ENCODE measurements around the gene MARK2.
A peak's percentile ranks its signal among the peaks of the same experiment; 100 is the strongest.

MARK2 gene

GRCh38 chr11:63945477-63946163, 106.7 kb downstream of the MARK2 start:
- ATAC-seq, result peak; percentile 99
- no peak for TF ChIP-seq ZNF8 (CRISPR knock-in tag; IDR thresholded peaks at IDR 0.05)
- TF ChIP-seq CSDC2 (CRISPR knock-in tag; IDR thresholded peaks at IDR 0.05), result no peak
- TF ChIP-seq CREB5 (CRISPR knock-in tag; IDR thresholded peaks at IDR 0.05; ENCODE audit: low read depth), result no peak
- TF ChIP-seq TOX (CRISPR knock-in tag; IDR thresholded peaks at IDR 0.05; ENCODE audit: borderline replicate concordance), result no peak
- TF ChIP-seq ISL1 (CRISPR knock-in tag; IDR thresholded peaks at IDR 0.05), result no peak
- TF ChIP-seq, protein P1, sequence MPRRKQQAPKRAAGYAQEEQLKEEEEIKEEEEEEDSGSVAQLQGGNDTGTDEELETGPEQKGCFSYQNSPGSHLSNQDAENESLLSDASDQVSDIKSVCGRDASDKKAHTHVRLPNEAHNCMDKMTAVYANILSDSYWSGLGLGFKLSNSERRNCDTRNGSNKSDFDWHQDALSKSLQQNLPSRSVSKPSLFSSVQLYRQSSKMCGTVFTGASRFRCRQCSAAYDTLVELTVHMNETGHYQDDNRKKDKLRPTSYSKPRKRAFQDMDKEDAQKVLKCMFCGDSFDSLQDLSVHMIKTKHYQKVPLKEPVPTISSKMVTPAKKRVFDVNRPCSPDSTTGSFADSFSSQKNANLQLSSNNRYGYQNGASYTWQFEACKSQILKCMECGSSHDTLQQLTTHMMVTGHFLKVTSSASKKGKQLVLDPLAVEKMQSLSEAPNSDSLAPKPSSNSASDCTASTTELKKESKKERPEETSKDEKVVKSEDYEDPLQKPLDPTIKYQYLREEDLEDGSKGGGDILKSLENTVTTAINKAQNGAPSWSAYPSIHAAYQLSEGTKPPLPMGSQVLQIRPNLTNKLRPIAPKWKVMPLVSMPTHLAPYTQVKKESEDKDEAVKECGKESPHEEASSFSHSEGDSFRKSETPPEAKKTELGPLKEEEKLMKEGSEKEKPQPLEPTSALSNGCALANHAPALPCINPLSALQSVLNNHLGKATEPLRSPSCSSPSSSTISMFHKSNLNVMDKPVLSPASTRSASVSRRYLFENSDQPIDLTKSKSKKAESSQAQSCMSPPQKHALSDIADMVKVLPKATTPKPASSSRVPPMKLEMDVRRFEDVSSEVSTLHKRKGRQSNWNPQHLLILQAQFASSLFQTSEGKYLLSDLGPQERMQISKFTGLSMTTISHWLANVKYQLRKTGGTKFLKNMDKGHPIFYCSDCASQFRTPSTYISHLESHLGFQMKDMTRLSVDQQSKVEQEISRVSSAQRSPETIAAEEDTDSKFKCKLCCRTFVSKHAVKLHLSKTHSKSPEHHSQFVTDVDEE (CRISPR knock-in tag; IDR thresholded peaks at IDR 0.05), result no peak
- TF ChIP-seq ZNF565 (CRISPR knock-in tag; conservative IDR thresholded peaks at IDR 0.05; ENCODE audit: low read depth), result no peak
- TF ChIP-seq BACH2 (CRISPR knock-in tag; IDR thresholded peaks at IDR 0.05; ENCODE audit: borderline replicate concordance), result no peak
- TF ChIP-seq POU6F1 (CRISPR knock-in tag; IDR thresholded peaks at IDR 0.05; ENCODE audit: borderline replicate concordance, low read depth), result no peak
- no peak for TF ChIP-seq ESRRG (CRISPR knock-in tag; IDR thresholded peaks at IDR 0.05)

DNA sequence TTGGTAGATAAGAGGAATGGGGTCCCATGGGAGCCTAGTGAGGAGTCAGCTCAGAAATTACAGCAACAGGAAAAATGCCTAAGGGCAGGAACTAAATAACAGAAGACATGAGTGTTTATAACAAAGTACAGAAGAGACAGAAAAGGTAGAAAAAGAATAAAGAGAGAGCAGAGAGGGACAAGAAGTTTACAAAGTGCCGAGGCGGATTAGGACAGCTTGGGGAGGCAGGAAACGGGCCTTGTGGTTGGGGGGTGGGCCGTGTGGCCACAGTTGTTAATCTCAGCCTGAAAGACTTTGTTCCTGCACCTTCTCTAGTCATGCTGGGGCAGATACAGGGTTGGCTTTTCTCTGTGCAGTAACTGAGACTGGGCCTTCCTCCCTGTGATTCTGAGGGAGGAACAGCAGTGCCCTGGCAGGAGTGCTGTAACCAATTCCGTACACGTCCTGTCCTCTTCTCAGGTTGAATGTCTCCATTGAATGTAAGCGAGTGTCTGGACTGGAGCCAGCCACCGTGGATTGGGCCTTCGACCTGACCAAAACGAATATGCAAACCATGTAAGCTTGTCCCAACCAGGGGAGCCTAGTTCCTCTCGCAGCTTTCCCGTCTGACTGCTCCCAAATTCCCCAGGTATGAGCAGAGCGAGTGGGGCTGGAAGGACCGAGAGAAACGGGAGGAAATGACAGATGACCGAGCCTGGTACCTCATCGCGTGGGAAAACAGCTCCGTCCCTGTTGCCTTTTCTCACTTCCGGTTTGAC, 113.0 kb downstream of the MARK2 start:
- no peak for ATAC-seq
- TF ChIP-seq ZNF8 (CRISPR knock-in tag; IDR thresholded peaks at IDR 0.05) (no peak), ZNF565 (CRISPR knock-in tag; conservative IDR thresholded peaks at IDR 0.05; ENCODE audit: low read depth) (no peak), ZNF70 (CRISPR knock-in tag; IDR thresholded peaks at IDR 0.05) (no peak), ZFP3 (CRISPR knock-in tag; IDR thresholded peaks at IDR 0.05) (no peak)

DNA sequence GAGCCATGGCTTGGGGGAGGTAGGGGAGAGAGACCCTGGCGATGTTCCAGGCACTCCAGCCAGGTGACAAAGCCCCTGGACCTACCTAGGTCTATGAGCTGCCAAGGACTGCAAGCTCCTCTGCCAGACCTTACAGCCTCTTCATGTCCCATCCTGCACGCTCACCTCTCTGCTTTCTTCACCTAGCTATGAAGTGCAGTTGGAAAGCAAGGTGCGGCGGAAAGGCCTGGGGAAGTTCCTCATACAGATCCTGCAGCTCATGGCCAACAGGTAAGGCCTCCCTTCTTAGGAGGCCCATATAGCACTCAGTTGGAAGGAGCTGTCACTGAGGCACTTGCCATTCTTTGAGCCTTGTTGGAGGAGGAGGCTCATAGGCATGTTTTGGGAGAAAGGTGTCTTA, 113.7 kb downstream of the MARK2 start:
- no peak for ATAC-seq
- TF ChIP-seq ZNF8 (CRISPR knock-in tag; IDR thresholded peaks at IDR 0.05) (no peak), SNAI2 (CRISPR knock-in tag; IDR thresholded peaks at IDR 0.05) (no peak), CREB5 (CRISPR knock-in tag; IDR thresholded peaks at IDR 0.05; ENCODE audit: low read depth) (no peak), ZC3H10 (CRISPR knock-in tag; IDR thresholded peaks at IDR 0.05) (no peak), CSDC2 (CRISPR knock-in tag; IDR thresholded peaks at IDR 0.05) (no peak), OSR1 (CRISPR knock-in tag; IDR thresholded peaks at IDR 0.05) (no peak)

GRCh38 chr11:63958008-63958407, 119.1 kb downstream of the MARK2 start:
- TF ChIP-seq TOX (CRISPR knock-in tag; IDR thresholded peaks at IDR 0.05; ENCODE audit: borderline replicate concordance) (no peak), ZFP30 (CRISPR knock-in tag; IDR thresholded peaks at IDR 0.05) (no peak), ISL1 (CRISPR knock-in tag; IDR thresholded peaks at IDR 0.05) (no peak), ZC3H10 (CRISPR knock-in tag; IDR thresholded peaks at IDR 0.05) (no peak), CREB5 (CRISPR knock-in tag; IDR thresholded peaks at IDR 0.05; ENCODE audit: low read depth) (no peak), ARNTL (CRISPR knock-in tag; IDR thresholded peaks at IDR 0.05; ENCODE audit: borderline replicate concordance, low read depth) (no peak), POU6F1 (CRISPR knock-in tag; IDR thresholded peaks at IDR 0.05; ENCODE audit: borderline replicate concordance, low read depth) (no peak), ESRRG (CRISPR knock-in tag; IDR thresholded peaks at IDR 0.05) (no peak), SNAI2 (CRISPR knock-in tag; IDR thresholded peaks at IDR 0.05) (no peak), TCF4 (CRISPR knock-in tag; IDR thresholded peaks at IDR 0.05; ENCODE audit: borderline replicate concordance) (no peak), ZNF70 (CRISPR knock-in tag; IDR thresholded peaks at IDR 0.05) (no peak), GLIS3 (CRISPR knock-in tag; IDR thresholded peaks at IDR 0.05) (no peak), ZNF8 (CRISPR knock-in tag; IDR thresholded peaks at IDR 0.05) (no peak), RARB (CRISPR knock-in tag; IDR thresholded peaks at IDR 0.05) (no peak), OSR1 (CRISPR knock-in tag; IDR thresholded peaks at IDR 0.05) (no peak), CSDC2 (CRISPR knock-in tag; IDR thresholded peaks at IDR 0.05) (no peak)
- ATAC-seq, result no peak
